HG03060 (cell line): ENCODE results near the gene CRYBB3.
"Not testable (repeated sequence)": the region's sequence is repeated elsewhere in the genome, so short reads cannot be mapped to it uniquely, and the experiment has no call there.

ENCODE experiments used
- ATAC-seq: cut with Tn5 transposase; IDR thresholded peaks from one replicate; pipeline ENCODE4 v1.9.1; 2021; ENCODE audit warnings: low read depth, moderate number of reproducible peaks; ENCODE audit not compliant: unreplicated experiment

The CRYBB3 gene

GRCh38 chr22:25238058-25238457 is 38.4 kb downstream of the CRYBB3 start:
- not testable (repeated sequence) for ATAC-seq

DNA sequence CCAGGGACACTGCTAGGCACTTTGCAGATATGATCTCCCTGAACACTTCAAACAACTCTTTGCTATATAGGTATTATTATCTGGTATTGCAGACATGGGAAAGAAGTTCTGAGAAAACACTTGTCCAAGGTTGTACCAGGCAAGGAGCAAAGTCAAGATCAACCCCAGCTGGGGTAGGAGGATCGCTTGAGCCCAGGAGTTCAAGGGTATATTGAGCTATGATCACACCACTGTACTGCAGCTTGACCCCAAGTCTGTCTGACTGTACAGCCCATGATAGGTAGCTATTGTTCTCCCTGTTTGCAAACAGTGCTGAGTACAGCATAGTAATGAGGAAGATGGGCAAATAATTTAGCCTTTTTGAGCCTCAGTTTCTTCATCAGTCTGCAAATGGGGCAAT is 55.5 kb downstream of the CRYBB3 start:
- ATAC-seq: not testable (repeated sequence)
